ENCODE results near the gene TENM3. TPM values are rescaled to one million over a fixed set of nuclear protein-coding genes. Genes with fewer than 3 reads are reported as not detected.

The TENM3 gene
- total and polyA plus RNA-seq, 2 donors (not counting 3 experiments of a cell fraction or from before 2014, with no cell fraction given), result 3.2 to 6.2 TPM

DNA sequence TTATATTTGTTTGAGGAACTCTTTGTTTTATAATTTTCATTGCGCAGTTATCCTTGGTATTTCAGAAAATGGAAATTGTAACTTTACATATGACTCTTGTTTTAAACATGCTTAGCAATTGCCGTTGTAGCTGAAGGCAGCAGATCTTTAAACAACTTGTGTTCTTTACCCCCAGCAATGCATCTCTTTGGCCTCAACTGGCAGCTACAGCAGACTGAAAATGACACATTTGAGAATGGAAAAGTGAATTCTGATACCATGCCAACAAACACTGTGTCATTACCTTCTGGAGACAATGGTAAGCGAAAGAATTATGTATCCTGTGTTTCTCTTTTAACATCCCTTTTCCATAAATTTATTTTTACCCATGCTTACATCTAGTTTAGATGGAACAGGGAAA lies 410.4 kb downstream of the TENM3 start:
- DNase-seq (ENCODE audit: low read depth, low spot score) (peak; percentile 97), FAIRE-seq (peak; percentile 73)
- H3K9me3 ChIP-seq (replicated peaks; ENCODE audit: control insufficient read depth, insufficient read depth, low read length), result no peaks in the 10 kb centered on the region
- TF ChIP-seq EZH2 (IDR thresholded peaks at IDR 0.05; ENCODE audit: borderline replicate concordance, low read depth, low read length, severe bottlenecking) (no peak), POLR2A (IDR thresholded peaks at IDR 0.05; ENCODE audit: low read depth, low read length) (no peak), MYC (IDR thresholded peaks at IDR 0.05; ENCODE audit: low read depth, low read length) (no peak), CTCF (IDR thresholded peaks at IDR 0.05; ENCODE audit: extremely low read depth in 1 of 2, insufficient read depth in 1 of 2, low read depth in 1 of 2, low read length in 2 of 2) (no peak), POLR2AphosphoS5 (IDR thresholded peaks at IDR 0.05; ENCODE audit: insufficient read depth, low read depth, low read length) (no peak), FOS (IDR thresholded peaks at IDR 0.05; ENCODE audit: borderline replicate concordance, insufficient read depth, low read length) (no peak), JUN (IDR thresholded peaks at IDR 0.05; ENCODE audit: borderline replicate concordance, insufficient read depth, insufficient read length, low read depth) (no peak), GATA2 (IDR thresholded peaks at IDR 0.05; ENCODE audit: insufficient read depth, insufficient read length, low read depth, low read length) (no peak), MAX (IDR thresholded peaks at IDR 0.05; ENCODE audit: insufficient read depth, insufficient read length) (no peak)
- H4K20me1 ChIP-seq (replicated peaks; ENCODE audit: control insufficient read depth, extremely low read depth, insufficient read depth, low read length), result no peaks in the 10 kb centered on the region
- H3K4me3 ChIP-seq (replicated peaks in 1 of 3; ENCODE audit: insufficient read depth in 1 of 3, low read depth in 1 of 3, low read length in 3 of 3), result no peak overlapping the region
- H3K36me3 ChIP-seq (ENCODE audit: control insufficient read depth in 2 of 2, extremely low read depth in 1 of 2, insufficient read depth in 2 of 2, low read length in 2 of 2), result no peaks in the 10 kb centered on the region
- intact Hi-C loops (cut with micrococcal nuclease), result no loop called here
- H3K27me3 ChIP-seq (ENCODE audit: control insufficient read depth in 2 of 2, insufficient read depth in 2 of 2, low read length in 2 of 2), result no peaks in the 10 kb centered on the region
- H3K9me1 ChIP-seq (replicated peaks; ENCODE audit: control insufficient read depth, extremely low read depth, insufficient read depth, low read length), result no peaks in the 10 kb centered on the region
- dilution Hi-C loops (cut with MboI; ENCODE audit: extremely low pct_ligation_motif_present, low sequenced_read_pairs), result no loop called here
- ChIA-PET CTCF (interaction anchor here (1.0 kb wide), 1 partner anchor 11 kb away, joined by 3 read pairs; no protein-coding TSS in a partner anchor), POLR2A (no interaction called here)
- H2AFZ ChIP-seq (ENCODE audit: low read depth, low read length), result no peak overlapping the region
- H3K79me2 ChIP-seq (ENCODE audit: control insufficient read depth, insufficient read depth, low read length), result no peaks in the 10 kb centered on the region
- H3K4me2 ChIP-seq (ENCODE audit: insufficient read depth, low read length), result no peak overlapping the region
- H3K9ac ChIP-seq (replicated peaks; ENCODE audit: extremely low read depth, insufficient read depth, low read length), result no peak overlapping the region
- peaks cover 7% of the 10 kb centered on the region for H3K4me1 ChIP-seq (ENCODE audit: control insufficient read depth, extremely low read depth, insufficient read depth, low read length)
- BruUV-seq (replicated peaks), result no TSS peak
- H3K27ac ChIP-seq (ENCODE audit: insufficient read depth, low read depth, low read length), result no peak overlapping the region
